OCI-LY3 (cell line): ENCODE measurements around the gene DCHS2.

ENCODE experiments used
- EZH2phosphoT487 ChIP-seq: fragments of 200-600 bp; shearing (Covaris generic); IDR thresholded peaks from 2 replicates; pipeline ENCODE4 v1.6.1; 2018; ENCODE audit warnings: antibody characterized with exemption, mixed run types, low read depth
- TF ChIP-seq, protein P1 (sequence below): fragments of 200-600, 300-600 bp; sonication (generic); IDR thresholded peaks from 2 replicates; pipeline ENCODE4 v1.5.1; 2014; ENCODE audit warnings: antibody characterized with exemption, low read length, low read depth

DNA sequence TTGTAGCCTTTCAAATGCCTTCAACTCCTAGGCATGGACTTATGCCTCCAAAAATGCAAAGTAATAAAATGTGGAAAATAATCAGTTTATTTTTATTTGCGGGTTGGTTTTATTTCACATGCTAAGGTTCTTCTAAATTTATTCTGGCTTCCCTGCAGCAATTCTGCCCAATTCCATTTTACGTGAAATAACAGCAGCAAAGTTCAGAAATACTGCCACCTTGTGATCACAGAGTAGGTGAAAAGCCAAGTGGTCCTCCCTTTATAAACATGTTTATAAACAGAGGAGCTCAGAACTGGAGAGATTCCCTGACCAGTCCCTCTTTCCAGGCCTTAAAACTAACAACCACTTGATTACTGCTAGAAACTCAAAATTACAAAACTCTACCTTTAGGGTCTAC is 14.7 kb upstream of the DCHS2 start:
- TF ChIP-seq EZH2phosphoT487, result no peak
- TF ChIP-seq, protein P1, sequence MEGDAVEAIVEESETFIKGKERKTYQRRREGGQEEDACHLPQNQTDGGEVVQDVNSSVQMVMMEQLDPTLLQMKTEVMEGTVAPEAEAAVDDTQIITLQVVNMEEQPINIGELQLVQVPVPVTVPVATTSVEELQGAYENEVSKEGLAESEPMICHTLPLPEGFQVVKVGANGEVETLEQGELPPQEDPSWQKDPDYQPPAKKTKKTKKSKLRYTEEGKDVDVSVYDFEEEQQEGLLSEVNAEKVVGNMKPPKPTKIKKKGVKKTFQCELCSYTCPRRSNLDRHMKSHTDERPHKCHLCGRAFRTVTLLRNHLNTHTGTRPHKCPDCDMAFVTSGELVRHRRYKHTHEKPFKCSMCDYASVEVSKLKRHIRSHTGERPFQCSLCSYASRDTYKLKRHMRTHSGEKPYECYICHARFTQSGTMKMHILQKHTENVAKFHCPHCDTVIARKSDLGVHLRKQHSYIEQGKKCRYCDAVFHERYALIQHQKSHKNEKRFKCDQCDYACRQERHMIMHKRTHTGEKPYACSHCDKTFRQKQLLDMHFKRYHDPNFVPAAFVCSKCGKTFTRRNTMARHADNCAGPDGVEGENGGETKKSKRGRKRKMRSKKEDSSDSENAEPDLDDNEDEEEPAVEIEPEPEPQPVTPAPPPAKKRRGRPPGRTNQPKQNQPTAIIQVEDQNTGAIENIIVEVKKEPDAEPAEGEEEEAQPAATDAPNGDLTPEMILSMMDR, result peak; percentile 96
